ENCODE measurements around the gene CHDH. TPM values are rescaled to one million over a fixed set of nuclear protein-coding genes. Genes with fewer than 3 reads are reported as not detected.

Gene CHDH
- total RNA-seq, 1 donor from 2014 or later = under 0.01 TPM

GRCh38 chr3:53780806-53781205 is 65.4 kb downstream of the CHDH start:
- Histone ChIP-seq H3K36me3 (ENCODE audit: control insufficient read depth, insufficient read depth, low read length) (no peaks in the 10 kb centered on the region), H3K4me3 (ENCODE audit: low read depth, low read length) (no peak overlapping the region), H3K27me3 (ENCODE audit: control insufficient read depth, insufficient read depth, low read length) (no peaks in the 10 kb centered on the region)
- no peak for DNase-seq (ENCODE audit: low read depth)
- no peak for FAIRE-seq
- TF ChIP-seq CTCF (IDR thresholded peaks at IDR 0.05; ENCODE audit: insufficient read depth, low read length, severe bottlenecking) = no peak

GRCh38 chr3:53780171-53780570 is 66.0 kb downstream of the CHDH start:
- no peaks in the 10 kb centered on the region for H3K36me3 ChIP-seq (ENCODE audit: control insufficient read depth, insufficient read depth, low read length)

GRCh38 chr3:53778153-53778552 is 68.1 kb downstream of the CHDH start:
- no peak for TF ChIP-seq CTCF (IDR thresholded peaks at IDR 0.05; ENCODE audit: insufficient read depth, low read length, severe bottlenecking)
- H3K36me3 ChIP-seq (ENCODE audit: control insufficient read depth, insufficient read depth, low read length) = no peaks in the 10 kb centered on the region
- no peaks in the 10 kb centered on the region for H3K27me3 ChIP-seq (ENCODE audit: control insufficient read depth, insufficient read depth, low read length)
- H3K4me3 ChIP-seq (ENCODE audit: low read depth, low read length) = no peak overlapping the region
- no peak for DNase-seq (ENCODE audit: low read depth)
- no peak for FAIRE-seq

More at GRCh38 chr3:53780171-53780570, 66.0 kb downstream of the CHDH start:
- Histone ChIP-seq H3K4me3 (ENCODE audit: low read depth, low read length) (no peak overlapping the region), H3K27me3 (ENCODE audit: control insufficient read depth, insufficient read depth, low read length) (no peaks in the 10 kb centered on the region)
- FAIRE-seq (no peak), DNase-seq (ENCODE audit: low read depth) (peak; percentile 10)
- no peak for TF ChIP-seq CTCF (IDR thresholded peaks at IDR 0.05; ENCODE audit: insufficient read depth, low read length, severe bottlenecking)

- no peak for TF ChIP-seq CTCF (IDR thresholded peaks at IDR 0.05; ENCODE audit: insufficient read depth, low read length, severe bottlenecking)
- FAIRE-seq = no peak
- no peaks in the 10 kb centered on the region for H3K36me3 ChIP-seq (ENCODE audit: control insufficient read depth, insufficient read depth, low read length)
- H3K4me3 ChIP-seq (ENCODE audit: low read depth, low read length) = no peak overlapping the region
- no peaks in the 10 kb centered on the region for H3K27me3 ChIP-seq (ENCODE audit: control insufficient read depth, insufficient read depth, low read length)
- no peak for DNase-seq (ENCODE audit: low read depth)
Measured at GRCh38 chr3:53777468-53777867, 68.8 kb downstream of the CHDH start.

- no peak for TF ChIP-seq CTCF (IDR thresholded peaks at IDR 0.05; ENCODE audit: insufficient read depth, low read length, severe bottlenecking)
- H3K27me3 ChIP-seq (ENCODE audit: control insufficient read depth, insufficient read depth, low read length) = no peaks in the 10 kb centered on the region
- DNase-seq (ENCODE audit: low read depth) = peak; percentile 69
- H3K36me3 ChIP-seq (ENCODE audit: control insufficient read depth, insufficient read depth, low read length) = no peaks in the 10 kb centered on the region
- H3K4me3 ChIP-seq (ENCODE audit: low read depth, low read length) = no peak overlapping the region
- FAIRE-seq = no peak
Measured at GRCh38 chr3:53776494-53777101, 69.6 kb downstream of the CHDH start.

- Histone ChIP-seq H3K36me3 (ENCODE audit: control insufficient read depth, insufficient read depth, low read length) (no peaks in the 10 kb centered on the region), H3K27me3 (ENCODE audit: control insufficient read depth, insufficient read depth, low read length) (no peaks in the 10 kb centered on the region), H3K4me3 (ENCODE audit: low read depth, low read length) (no peak overlapping the region)
- TF ChIP-seq CTCF (IDR thresholded peaks at IDR 0.05; ENCODE audit: insufficient read depth, low read length, severe bottlenecking) = no peak
- FAIRE-seq (peak; percentile 82), DNase-seq (ENCODE audit: low read depth) (peak; percentile 86)
Measured at GRCh38 chr3:53775834-53776251, 70.4 kb downstream of the CHDH start.
